B cell (primary cell): Measurements from ENCODE around the gene WTIP.

ENCODE experiments used
- EZH2 ChIP-seq: IDR thresholded peaks from 2 replicates; pipeline ENCODE4 v1.6.1; 2012; ENCODE audit warnings: borderline replicate concordance, low read depth, mild to moderate bottlenecking, moderate library complexity, low read length; ENCODE audit not compliant: insufficient read depth, poor library complexity, severe bottlenecking
- TF ChIP-seq, protein P1 (sequence below): fragments of 200-600 bp; IDR thresholded peaks from one replicate; pipeline ENCODE4 v1.8.0; 2022; ENCODE audit warnings: antibody characterized with exemption, mild to moderate bottlenecking

GRCh38 chr19:34458677-34459076 lies 22.9 kb upstream of the WTIP start:
- no peak for TF ChIP-seq EZH2
- TF ChIP-seq, protein P1, sequence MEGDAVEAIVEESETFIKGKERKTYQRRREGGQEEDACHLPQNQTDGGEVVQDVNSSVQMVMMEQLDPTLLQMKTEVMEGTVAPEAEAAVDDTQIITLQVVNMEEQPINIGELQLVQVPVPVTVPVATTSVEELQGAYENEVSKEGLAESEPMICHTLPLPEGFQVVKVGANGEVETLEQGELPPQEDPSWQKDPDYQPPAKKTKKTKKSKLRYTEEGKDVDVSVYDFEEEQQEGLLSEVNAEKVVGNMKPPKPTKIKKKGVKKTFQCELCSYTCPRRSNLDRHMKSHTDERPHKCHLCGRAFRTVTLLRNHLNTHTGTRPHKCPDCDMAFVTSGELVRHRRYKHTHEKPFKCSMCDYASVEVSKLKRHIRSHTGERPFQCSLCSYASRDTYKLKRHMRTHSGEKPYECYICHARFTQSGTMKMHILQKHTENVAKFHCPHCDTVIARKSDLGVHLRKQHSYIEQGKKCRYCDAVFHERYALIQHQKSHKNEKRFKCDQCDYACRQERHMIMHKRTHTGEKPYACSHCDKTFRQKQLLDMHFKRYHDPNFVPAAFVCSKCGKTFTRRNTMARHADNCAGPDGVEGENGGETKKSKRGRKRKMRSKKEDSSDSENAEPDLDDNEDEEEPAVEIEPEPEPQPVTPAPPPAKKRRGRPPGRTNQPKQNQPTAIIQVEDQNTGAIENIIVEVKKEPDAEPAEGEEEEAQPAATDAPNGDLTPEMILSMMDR = no peak
